Measurements from ENCODE around the gene AADACL4. TPM values are rescaled to one million over a fixed set of nuclear protein-coding genes. Genes with fewer than 3 reads are reported as not detected.

The AADACL4 gene
- total and polyA plus RNA-seq, 2 donors, result 0.05 TPM; not detected in 1

GRCh38 chr1:12609469-12610003 is 34.3 kb upstream of the AADACL4 start:
- Histone ChIP-seq H3K36me3 (ENCODE audit: control insufficient read depth in 2 of 2, insufficient read depth in 2 of 2, low read length in 1 of 2) (no peaks in the 10 kb centered on the region), H3K27ac (ENCODE audit: low read depth in 1 of 2, low read length in 1 of 2) (no peak overlapping the region), H3K4me1 (ENCODE audit: control insufficient read depth in 2 of 2, insufficient read depth in 2 of 2, low read length in 2 of 2) (no peaks in the 10 kb centered on the region), H3K9me3 (ENCODE audit: control insufficient read depth in 2 of 2, insufficient read depth in 1 of 2, low read length in 1 of 2) (no peaks in the 10 kb centered on the region), H3K4me3 (ENCODE audit: low read length in 2 of 2) (no peak overlapping the region), H3K27me3 (ENCODE audit: control insufficient read depth in 2 of 2, insufficient read depth in 1 of 2, low read length in 1 of 2) (peaks cover 0 to under 1% of the 10 kb centered on the region in 2 donors)
- 86% methylated on average over 5 of the region's 5 CpGs for WGBS
- no peak for DNase-seq (ENCODE audit: low read depth in 6 of 9, low spot score in 9 of 9)

- 95% methylated on average over 7 of the region's 7 CpGs for WGBS
- no peak for DNase-seq (ENCODE audit: low read depth in 6 of 9, low spot score in 9 of 9)
- no peaks in the 10 kb centered on the region for H3K4me1 ChIP-seq (ENCODE audit: control insufficient read depth in 2 of 2, insufficient read depth in 2 of 2, low read length in 2 of 2)
- no peaks in the 10 kb centered on the region for H3K9me3 ChIP-seq (ENCODE audit: control insufficient read depth in 2 of 2, insufficient read depth in 1 of 2, low read length in 1 of 2)
- no peak overlapping the region for H3K27ac ChIP-seq (ENCODE audit: low read depth in 1 of 2, low read length in 1 of 2)
- H3K36me3 ChIP-seq (ENCODE audit: control insufficient read depth in 2 of 2, insufficient read depth in 2 of 2, low read length in 1 of 2), result no peaks in the 10 kb centered on the region
- H3K4me3 ChIP-seq (ENCODE audit: low read length in 2 of 2), result no peak overlapping the region
- peaks cover 0 to 9% of the 10 kb centered on the region in 2 donors for H3K27me3 ChIP-seq (ENCODE audit: control insufficient read depth in 2 of 2, insufficient read depth in 1 of 2, low read length in 1 of 2)
Measured at GRCh38 chr1:12610305-12610935, 33.5 kb upstream of the AADACL4 start.

GRCh38 chr1:12610941-12611340 is 32.9 kb upstream of the AADACL4 start:
- no peak for DNase-seq (ENCODE audit: low read depth in 6 of 9, low spot score in 9 of 9)
- H3K4me1 ChIP-seq (ENCODE audit: control insufficient read depth in 2 of 2, insufficient read depth in 2 of 2, low read length in 2 of 2), result peaks cover under 1 to 3% of the 10 kb centered on the region in 2 donors
- H3K36me3 ChIP-seq (ENCODE audit: control insufficient read depth in 2 of 2, insufficient read depth in 2 of 2, low read length in 1 of 2), result no peaks in the 10 kb centered on the region
- H3K4me3 ChIP-seq (ENCODE audit: low read length in 2 of 2), result no peak overlapping the region
- no peak overlapping the region for H3K27ac ChIP-seq (ENCODE audit: low read depth in 1 of 2, low read length in 1 of 2)
- 94% methylated on average over 7 of the region's 7 CpGs for WGBS
- H3K27me3 ChIP-seq (ENCODE audit: control insufficient read depth in 2 of 2, insufficient read depth in 1 of 2, low read length in 1 of 2), result peaks cover 0 to 15% of the 10 kb centered on the region in 2 donors
- H3K9me3 ChIP-seq (ENCODE audit: control insufficient read depth in 2 of 2, insufficient read depth in 1 of 2, low read length in 1 of 2), result no peaks in the 10 kb centered on the region

GRCh38 chr1:12613180-12613579 is 30.7 kb upstream of the AADACL4 start:
- Histone ChIP-seq H3K36me3 (ENCODE audit: control insufficient read depth in 2 of 2, insufficient read depth in 2 of 2, low read length in 1 of 2) (no peaks in the 10 kb centered on the region), H3K4me3 (ENCODE audit: low read length in 2 of 2) (no peak overlapping the region), H3K27me3 (ENCODE audit: control insufficient read depth in 2 of 2, insufficient read depth in 1 of 2, low read length in 1 of 2) (peaks cover 0 to 37% of the 10 kb centered on the region in 2 donors), H3K27ac (ENCODE audit: low read depth in 1 of 2, low read length in 1 of 2) (no peak overlapping the region), H3K4me1 (ENCODE audit: control insufficient read depth in 2 of 2, insufficient read depth in 2 of 2, low read length in 2 of 2) (peaks cover 3 to 22% of the 10 kb centered on the region in 2 donors), H3K9me3 (ENCODE audit: control insufficient read depth in 2 of 2, insufficient read depth in 1 of 2, low read length in 1 of 2) (no peaks in the 10 kb centered on the region)
- DNase-seq (ENCODE audit: low read depth in 6 of 9, low spot score in 9 of 9), result no peak
- 71% methylated on average over 4 of the region's 4 CpGs for WGBS

- no peak for DNase-seq (ENCODE audit: low read depth in 6 of 9, low spot score in 9 of 9)
- 97% methylated on average over 7 of the region's 7 CpGs for WGBS
- H3K27me3 ChIP-seq (ENCODE audit: control insufficient read depth in 2 of 2, insufficient read depth in 1 of 2, low read length in 1 of 2), result peaks cover 0 to 50% of the 10 kb centered on the region in 2 donors
- peak overlapping the region in 1 of 2 donors; percentile 83 for H3K4me3 ChIP-seq (ENCODE audit: low read length in 2 of 2)
- no peaks in the 10 kb centered on the region for H3K36me3 ChIP-seq (ENCODE audit: control insufficient read depth in 2 of 2, insufficient read depth in 2 of 2, low read length in 1 of 2)
- H3K27ac ChIP-seq (ENCODE audit: low read depth in 1 of 2, low read length in 1 of 2), result no peak overlapping the region
- H3K4me1 ChIP-seq (ENCODE audit: control insufficient read depth in 2 of 2, insufficient read depth in 2 of 2, low read length in 2 of 2), result peaks cover 15 to 36% of the 10 kb centered on the region in 2 donors
- H3K9me3 ChIP-seq (ENCODE audit: control insufficient read depth in 2 of 2, insufficient read depth in 1 of 2, low read length in 1 of 2), result no peaks in the 10 kb centered on the region
Measured at GRCh38 chr1:12614402-12615158, 29.3 kb upstream of the AADACL4 start.

GRCh38 chr1:12615159-12615864 is 28.6 kb upstream of the AADACL4 start:
- Histone ChIP-seq H3K4me3 (ENCODE audit: low read length in 2 of 2) (peak overlapping the region; percentile 64 to 83), H3K4me1 (ENCODE audit: control insufficient read depth in 2 of 2, insufficient read depth in 2 of 2, low read length in 2 of 2) (peaks cover 17 to 42% of the 10 kb centered on the region in 2 donors), H3K27ac (ENCODE audit: low read depth in 1 of 2, low read length in 1 of 2) (peak overlapping the region in 1 of 2 donors; percentile 18), H3K27me3 (ENCODE audit: control insufficient read depth in 2 of 2, insufficient read depth in 1 of 2, low read length in 1 of 2) (peaks cover 0 to 52% of the 10 kb centered on the region in 2 donors), H3K36me3 (ENCODE audit: control insufficient read depth in 2 of 2, insufficient read depth in 2 of 2, low read length in 1 of 2) (no peaks in the 10 kb centered on the region), H3K9me3 (ENCODE audit: control insufficient read depth in 2 of 2, insufficient read depth in 1 of 2, low read length in 1 of 2) (no peaks in the 10 kb centered on the region)
- peak in 1 of 9 donors; percentile 18 for DNase-seq (ENCODE audit: low read depth in 6 of 9, low spot score in 9 of 9)
- 61% methylated on average over 12 of the region's 12 CpGs for WGBS

- H3K9me3 ChIP-seq (ENCODE audit: control insufficient read depth in 2 of 2, insufficient read depth in 1 of 2, low read length in 1 of 2), result no peaks in the 10 kb centered on the region
- H3K4me1 ChIP-seq (ENCODE audit: control insufficient read depth in 2 of 2, insufficient read depth in 2 of 2, low read length in 2 of 2), result peaks cover 20 to 49% of the 10 kb centered on the region in 2 donors
- H3K4me3 ChIP-seq (ENCODE audit: low read length in 2 of 2), result peak overlapping the region; percentile 64 to 83
- 50% methylated on average over 17 of the region's 17 CpGs for WGBS
- H3K36me3 ChIP-seq (ENCODE audit: control insufficient read depth in 2 of 2, insufficient read depth in 2 of 2, low read length in 1 of 2), result no peaks in the 10 kb centered on the region
- peaks cover 0 to 52% of the 10 kb centered on the region in 2 donors for H3K27me3 ChIP-seq (ENCODE audit: control insufficient read depth in 2 of 2, insufficient read depth in 1 of 2, low read length in 1 of 2)
- peak in 1 of 9 donors; percentile 39 for DNase-seq (ENCODE audit: low read depth in 6 of 9, low spot score in 9 of 9)
- H3K27ac ChIP-seq (ENCODE audit: low read depth in 1 of 2, low read length in 1 of 2), result peak overlapping the region; percentile 20 to 83
Measured at GRCh38 chr1:12615865-12616708, 27.8 kb upstream of the AADACL4 start.

GRCh38 chr1:12616709-12617373 is 27.0 kb upstream of the AADACL4 start:
- no peaks in the 10 kb centered on the region for H3K9me3 ChIP-seq (ENCODE audit: control insufficient read depth in 2 of 2, insufficient read depth in 1 of 2, low read length in 1 of 2)
- DNase-seq (ENCODE audit: low read depth in 6 of 9, low spot score in 9 of 9), result peak in 2 of 9 donors; percentile 21 to 41
- 5% methylated on average over 53 of the region's 53 CpGs for WGBS
- H3K4me3 ChIP-seq (ENCODE audit: low read length in 2 of 2), result peak overlapping the region; percentile 64 to 83
- peaks cover 0 to 52% of the 10 kb centered on the region in 2 donors for H3K27me3 ChIP-seq (ENCODE audit: control insufficient read depth in 2 of 2, insufficient read depth in 1 of 2, low read length in 1 of 2)
- no peaks in the 10 kb centered on the region for H3K36me3 ChIP-seq (ENCODE audit: control insufficient read depth in 2 of 2, insufficient read depth in 2 of 2, low read length in 1 of 2)
- H3K27ac ChIP-seq (ENCODE audit: low read depth in 1 of 2, low read length in 1 of 2), result peak overlapping the region; percentile 83 to 84
- H3K4me1 ChIP-seq (ENCODE audit: control insufficient read depth in 2 of 2, insufficient read depth in 2 of 2, low read length in 2 of 2), result peaks cover 20 to 49% of the 10 kb centered on the region in 2 donors

Data from thymus (tissue), 11 donors.